GM23338 (cell line): ENCODE results near the gene SEC23A. TPM values are rescaled to one million over a fixed set of nuclear protein-coding genes. Genes with fewer than 3 reads are reported as not detected.

Source experiments
- ATAC-seq: fragments of 200-7000 bp; cut with Tn5 transposase; 3 replicates; pipeline ENCODE4 v1.9.1; 2020
- DNase-seq: peaks from one replicate; pipeline ENCODE4 v3.0.0-alpha.2; 2015; ENCODE audit warnings: low spot score
- H2AFZ ChIP-seq: fragments of 200-600 bp; sonication (generic); 2 replicates; pipeline ENCODE4 v1.8.0; 2016; ENCODE audit warnings: antibody characterized with exemption, mild to moderate bottlenecking, moderate library complexity
- H3F3A ChIP-seq: fragments of 200-600 bp; sonication (generic); replicated peaks from 2 replicates; pipeline ENCODE4 v1.8.0; 2017; ENCODE audit warnings: antibody characterized with exemption, mixed run types, low read depth
- H3K27ac ChIP-seq: fragments of 200-600 bp; sonication (generic); 2 replicates; pipeline ENCODE4 v1.6.1; 2016; ENCODE audit warnings: low read depth
- H3K27me3 ChIP-seq: fragments of 200-600 bp; sonication (generic); 2 replicates; pipeline ENCODE4 v1.8.0; 2016; ENCODE audit warnings: mild to moderate bottlenecking, mixed run types, moderate library complexity; ENCODE audit not compliant: insufficient read depth
- H3K36me3 ChIP-seq: fragments of 200-600 bp; sonication (generic); 2 replicates; pipeline ENCODE4 v1.8.0; 2016; ENCODE audit warnings: mild to moderate bottlenecking; ENCODE audit not compliant: insufficient read depth
- H3K4me1 ChIP-seq: fragments of 200-600 bp; sonication (generic); 2 replicates; pipeline ENCODE4 v1.8.0; 2016; ENCODE audit warnings: mild to moderate bottlenecking, moderate library complexity; ENCODE audit not compliant: insufficient read depth
- H3K4me2 ChIP-seq: fragments of 200-600 bp; sonication (generic); 2 replicates; pipeline ENCODE4 v1.7.1; 2017; ENCODE audit warnings: mixed run types
- H3K4me3 ChIP-seq: fragments of 200-600 bp; sonication (generic); 2 replicates; pipeline ENCODE4 v1.6.1; 2016; ENCODE audit warnings: mixed run types
- H3K79me2 ChIP-seq: fragments of 200-600 bp; sonication (generic); replicated peaks from 2 replicates; pipeline ENCODE4 v1.8.0; 2017; ENCODE audit warnings: mild to moderate bottlenecking; ENCODE audit not compliant: insufficient read depth
- H3K9me2 ChIP-seq: fragments of 200-600 bp; sonication (generic); 2 replicates; pipeline ENCODE4 v1.8.0; 2017; ENCODE audit not compliant: insufficient read depth
- H4K20me1 ChIP-seq: fragments of 200-600 bp; sonication (generic); replicated peaks from 2 replicates; pipeline ENCODE4 v1.8.0; 2017; ENCODE audit warnings: mild to moderate bottlenecking; ENCODE audit not compliant: insufficient read depth
- H3K27ac Mint-ChIP-seq: 2 replicates; pipeline ENCODE4 v1.8.0; 2020; ENCODE audit warnings: inconsistent platforms, mild to moderate bottlenecking, moderate library complexity, mixed read lengths
- H3K27me3 Mint-ChIP-seq: 3 replicates; pipeline ENCODE4 v1.8.0; 2022; ENCODE audit warnings: low read depth, mild to moderate bottlenecking, moderate library complexity, mixed read lengths, inconsistent platforms; ENCODE audit not compliant: insufficient read depth, poor library complexity
- H3K36me3 Mint-ChIP-seq: 3 replicates; pipeline ENCODE4 v1.8.0; 2021; ENCODE audit warnings: low read depth, mild to moderate bottlenecking, inconsistent platforms, moderate library complexity, mixed read lengths
- H3K4me1 Mint-ChIP-seq: 3 replicates; pipeline ENCODE4 v1.8.0; 2020; ENCODE audit warnings: mild to moderate bottlenecking, inconsistent platforms, mixed read lengths
- H3K4me3 Mint-ChIP-seq: 3 replicates; pipeline ENCODE4 v1.8.0; 2021; ENCODE audit warnings: moderate library complexity, mild to moderate bottlenecking, inconsistent platforms, mixed read lengths
- H3K9me3 Mint-ChIP-seq: 3 replicates; pipeline ENCODE4 v1.8.0; 2020; ENCODE audit warnings: moderate library complexity, mild to moderate bottlenecking, inconsistent platforms, mixed read lengths
- CREB1 ChIP-seq: fragments of 250-450 bp; sonication (Bioruptor Pico); IDR thresholded peaks from 2 replicates; pipeline ENCODE4 v1.5.0; 2020; ENCODE audit warnings: low read depth, mild to moderate bottlenecking, moderate library complexity
- EZH2 ChIP-seq: fragments of 200-600 bp; sonication (generic); IDR thresholded peaks from one replicate; pipeline ENCODE4 v1.8.0; 2017; ENCODE audit warnings: antibody characterized with exemption, mild to moderate bottlenecking, low read depth; ENCODE audit not compliant: unreplicated experiment
- EZH2phosphoT487 ChIP-seq: fragments of 200-600 bp; sonication (generic); IDR thresholded peaks from one replicate; pipeline ENCODE4 v1.8.1; 2018; ENCODE audit warnings: antibody characterized with exemption; ENCODE audit not compliant: unreplicated experiment
- JUNB ChIP-seq: IDR thresholded peaks from one replicate; pipeline ENCODE4 v1.6.1; 2016; ENCODE audit warnings: antibody characterized with exemption; ENCODE audit not compliant: unreplicated experiment
- NANOG ChIP-seq: IDR thresholded peaks from 2 replicates; pipeline ENCODE4 v1.6.1; 2016; ENCODE audit warnings: antibody characterized with exemption, borderline replicate concordance
- POLR2AphosphoS5 ChIP-seq: IDR thresholded peaks from 2 replicates; pipeline ENCODE4 v1.6.1; 2016; ENCODE audit warnings: antibody characterized with exemption, low read depth
- STAT1 ChIP-seq: IDR thresholded peaks from one replicate; pipeline ENCODE4 v1.6.1; 2016; ENCODE audit warnings: antibody characterized with exemption; ENCODE audit not compliant: unreplicated experiment
- ZNF114 ChIP-seq: fragments of 250-450 bp; sonication (Bioruptor Pico); IDR thresholded peaks from 2 replicates; pipeline ENCODE4 v1.5.0; 2020; ENCODE audit warnings: mild to moderate bottlenecking, moderate library complexity
- ZNF331 ChIP-seq: fragments of 250-450 bp; sonication (Bioruptor Pico); IDR thresholded peaks from 2 replicates; pipeline ENCODE4 v1.5.0; 2020; ENCODE audit warnings: low read depth, mild to moderate bottlenecking, moderate library complexity
- polyA plus RNA-seq: library from polyadenylated mRNA; unstranded; fragments of >200 nt; fragmentation: Nextera tagmentation; extraction: Ambion mirVana; gene quantifications from 2 replicates; pipeline ENCODE4 v1.2.1, GENCODE V29; 2016
- total RNA-seq: library from RNA; depleted of rRNA; stranded (reverse); fragments of >200 nt; shearing (Covaris generic); gene quantifications from 2 replicates; pipeline ENCODE4 v1.2.3, GENCODE V29; 2014
- TF ChIP-seq, protein P1 (sequence below), 2 experiments: fragments of 200-600 bp in 1 of 2; sonication (generic) in 1 of 2; conservative IDR thresholded peaks; 2 replicates each; pipeline versions ENCODE4 v1.5.1 to v1.6.1; 2016 to 2017; ENCODE audit warnings: antibody characterized with exemption in 2 of 2, low read depth in 2 of 2, mild to moderate bottlenecking in 2 of 2, moderate library complexity in 1 of 2
- TF ChIP-seq, protein P2 (sequence below): IDR thresholded peaks from one replicate; pipeline ENCODE4 v1.6.1; 2018; ENCODE audit warnings: antibody characterized with exemption; ENCODE audit not compliant: unreplicated experiment
- TF ChIP-seq, protein P3 (sequence below): IDR thresholded peaks from 2 replicates; pipeline ENCODE4 v1.6.1; 2016; ENCODE audit warnings: antibody characterized with exemption
- TF ChIP-seq, protein P4 (sequence below): fragments of 250-450 bp; sonication (Bioruptor Pico); IDR thresholded peaks from 2 replicates; pipeline ENCODE4 v1.5.0; 2020; ENCODE audit warnings: mild to moderate bottlenecking, moderate library complexity

Gene SEC23A
- total and polyA plus RNA-seq, 2 experiments from 2014 or later: 22.7 to 89.9 TPM

DNA sequence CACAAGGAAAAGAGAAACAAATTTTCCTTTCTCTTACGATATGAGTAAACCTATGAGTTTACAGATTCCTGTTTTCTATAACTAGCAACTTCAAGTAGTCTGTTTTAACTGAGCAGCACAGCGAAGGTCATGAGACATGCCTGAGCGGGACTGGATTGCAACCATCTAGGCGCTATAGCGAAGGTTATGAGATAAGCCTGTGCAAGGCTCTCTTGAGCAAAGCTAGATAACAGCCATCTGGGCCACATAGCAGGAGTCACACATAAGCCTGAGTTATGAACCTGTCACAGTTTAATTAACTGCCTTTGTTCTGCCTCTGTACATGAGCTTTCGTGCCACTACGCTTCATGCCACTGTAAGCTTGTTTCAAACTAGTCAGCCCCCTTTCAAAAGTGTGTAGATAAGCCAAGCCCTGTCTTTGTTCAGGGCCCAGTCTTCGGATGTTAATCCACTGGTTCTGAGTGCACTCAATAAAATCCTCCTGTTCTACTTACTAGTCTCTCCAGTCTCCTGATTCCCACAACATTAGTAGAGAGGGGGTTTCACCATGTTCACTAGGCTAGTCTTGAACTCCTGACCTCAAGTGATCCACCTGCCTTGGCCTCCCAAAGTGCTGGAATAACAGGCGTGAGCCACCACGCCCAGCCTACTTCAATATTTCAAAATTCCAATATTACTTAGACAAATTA, 47.1 kb downstream of the SEC23A start:
- no peak for ATAC-seq
- Mint-ChIP-seq H3K4me1 (no peaks in the 10 kb centered on the region), H3K27ac (no peak overlapping the region), H3K4me3 (no peak overlapping the region), H3K36me3 (peaks cover 95% of the 10 kb centered on the region), H3K27me3 (no peaks in the 10 kb centered on the region), H3K9me3 (peaks cover 29% of the 10 kb centered on the region)
- no peaks in the 10 kb centered on the region for H3K79me2 ChIP-seq
- no peaks in the 10 kb centered on the region for H3K9me2 ChIP-seq
- TF ChIP-seq JUNB: no peak
- no peak for TF ChIP-seq CREB1 (CRISPR knock-in tag)
- TF ChIP-seq, protein P1, sequence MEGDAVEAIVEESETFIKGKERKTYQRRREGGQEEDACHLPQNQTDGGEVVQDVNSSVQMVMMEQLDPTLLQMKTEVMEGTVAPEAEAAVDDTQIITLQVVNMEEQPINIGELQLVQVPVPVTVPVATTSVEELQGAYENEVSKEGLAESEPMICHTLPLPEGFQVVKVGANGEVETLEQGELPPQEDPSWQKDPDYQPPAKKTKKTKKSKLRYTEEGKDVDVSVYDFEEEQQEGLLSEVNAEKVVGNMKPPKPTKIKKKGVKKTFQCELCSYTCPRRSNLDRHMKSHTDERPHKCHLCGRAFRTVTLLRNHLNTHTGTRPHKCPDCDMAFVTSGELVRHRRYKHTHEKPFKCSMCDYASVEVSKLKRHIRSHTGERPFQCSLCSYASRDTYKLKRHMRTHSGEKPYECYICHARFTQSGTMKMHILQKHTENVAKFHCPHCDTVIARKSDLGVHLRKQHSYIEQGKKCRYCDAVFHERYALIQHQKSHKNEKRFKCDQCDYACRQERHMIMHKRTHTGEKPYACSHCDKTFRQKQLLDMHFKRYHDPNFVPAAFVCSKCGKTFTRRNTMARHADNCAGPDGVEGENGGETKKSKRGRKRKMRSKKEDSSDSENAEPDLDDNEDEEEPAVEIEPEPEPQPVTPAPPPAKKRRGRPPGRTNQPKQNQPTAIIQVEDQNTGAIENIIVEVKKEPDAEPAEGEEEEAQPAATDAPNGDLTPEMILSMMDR (conservative IDR thresholded peaks at IDR 0.05; ENCODE audit: low read depth in 2 of 2): no peak
- no peak for TF ChIP-seq NANOG
- no peak for TF ChIP-seq EZH2phosphoT487
- no peak for TF ChIP-seq EZH2
- TF ChIP-seq, protein P2, sequence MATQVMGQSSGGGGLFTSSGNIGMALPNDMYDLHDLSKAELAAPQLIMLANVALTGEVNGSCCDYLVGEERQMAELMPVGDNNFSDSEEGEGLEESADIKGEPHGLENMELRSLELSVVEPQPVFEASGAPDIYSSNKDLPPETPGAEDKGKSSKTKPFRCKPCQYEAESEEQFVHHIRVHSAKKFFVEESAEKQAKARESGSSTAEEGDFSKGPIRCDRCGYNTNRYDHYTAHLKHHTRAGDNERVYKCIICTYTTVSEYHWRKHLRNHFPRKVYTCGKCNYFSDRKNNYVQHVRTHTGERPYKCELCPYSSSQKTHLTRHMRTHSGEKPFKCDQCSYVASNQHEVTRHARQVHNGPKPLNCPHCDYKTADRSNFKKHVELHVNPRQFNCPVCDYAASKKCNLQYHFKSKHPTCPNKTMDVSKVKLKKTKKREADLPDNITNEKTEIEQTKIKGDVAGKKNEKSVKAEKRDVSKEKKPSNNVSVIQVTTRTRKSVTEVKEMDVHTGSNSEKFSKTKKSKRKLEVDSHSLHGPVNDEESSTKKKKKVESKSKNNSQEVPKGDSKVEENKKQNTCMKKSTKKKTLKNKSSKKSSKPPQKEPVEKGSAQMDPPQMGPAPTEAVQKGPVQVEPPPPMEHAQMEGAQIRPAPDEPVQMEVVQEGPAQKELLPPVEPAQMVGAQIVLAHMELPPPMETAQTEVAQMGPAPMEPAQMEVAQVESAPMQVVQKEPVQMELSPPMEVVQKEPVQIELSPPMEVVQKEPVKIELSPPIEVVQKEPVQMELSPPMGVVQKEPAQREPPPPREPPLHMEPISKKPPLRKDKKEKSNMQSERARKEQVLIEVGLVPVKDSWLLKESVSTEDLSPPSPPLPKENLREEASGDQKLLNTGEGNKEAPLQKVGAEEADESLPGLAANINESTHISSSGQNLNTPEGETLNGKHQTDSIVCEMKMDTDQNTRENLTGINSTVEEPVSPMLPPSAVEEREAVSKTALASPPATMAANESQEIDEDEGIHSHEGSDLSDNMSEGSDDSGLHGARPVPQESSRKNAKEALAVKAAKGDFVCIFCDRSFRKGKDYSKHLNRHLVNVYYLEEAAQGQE: no peak
- no peak for TF ChIP-seq ZNF331 (CRISPR knock-in tag)
- TF ChIP-seq ZNF114 (CRISPR knock-in tag): no peak
- TF ChIP-seq, protein P3, sequence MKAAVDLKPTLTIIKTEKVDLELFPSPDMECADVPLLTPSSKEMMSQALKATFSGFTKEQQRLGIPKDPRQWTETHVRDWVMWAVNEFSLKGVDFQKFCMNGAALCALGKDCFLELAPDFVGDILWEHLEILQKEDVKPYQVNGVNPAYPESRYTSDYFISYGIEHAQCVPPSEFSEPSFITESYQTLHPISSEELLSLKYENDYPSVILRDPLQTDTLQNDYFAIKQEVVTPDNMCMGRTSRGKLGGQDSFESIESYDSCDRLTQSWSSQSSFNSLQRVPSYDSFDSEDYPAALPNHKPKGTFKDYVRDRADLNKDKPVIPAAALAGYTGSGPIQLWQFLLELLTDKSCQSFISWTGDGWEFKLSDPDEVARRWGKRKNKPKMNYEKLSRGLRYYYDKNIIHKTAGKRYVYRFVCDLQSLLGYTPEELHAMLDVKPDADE: no peak
- TF ChIP-seq STAT1: no peak
- TF ChIP-seq, protein P4, sequence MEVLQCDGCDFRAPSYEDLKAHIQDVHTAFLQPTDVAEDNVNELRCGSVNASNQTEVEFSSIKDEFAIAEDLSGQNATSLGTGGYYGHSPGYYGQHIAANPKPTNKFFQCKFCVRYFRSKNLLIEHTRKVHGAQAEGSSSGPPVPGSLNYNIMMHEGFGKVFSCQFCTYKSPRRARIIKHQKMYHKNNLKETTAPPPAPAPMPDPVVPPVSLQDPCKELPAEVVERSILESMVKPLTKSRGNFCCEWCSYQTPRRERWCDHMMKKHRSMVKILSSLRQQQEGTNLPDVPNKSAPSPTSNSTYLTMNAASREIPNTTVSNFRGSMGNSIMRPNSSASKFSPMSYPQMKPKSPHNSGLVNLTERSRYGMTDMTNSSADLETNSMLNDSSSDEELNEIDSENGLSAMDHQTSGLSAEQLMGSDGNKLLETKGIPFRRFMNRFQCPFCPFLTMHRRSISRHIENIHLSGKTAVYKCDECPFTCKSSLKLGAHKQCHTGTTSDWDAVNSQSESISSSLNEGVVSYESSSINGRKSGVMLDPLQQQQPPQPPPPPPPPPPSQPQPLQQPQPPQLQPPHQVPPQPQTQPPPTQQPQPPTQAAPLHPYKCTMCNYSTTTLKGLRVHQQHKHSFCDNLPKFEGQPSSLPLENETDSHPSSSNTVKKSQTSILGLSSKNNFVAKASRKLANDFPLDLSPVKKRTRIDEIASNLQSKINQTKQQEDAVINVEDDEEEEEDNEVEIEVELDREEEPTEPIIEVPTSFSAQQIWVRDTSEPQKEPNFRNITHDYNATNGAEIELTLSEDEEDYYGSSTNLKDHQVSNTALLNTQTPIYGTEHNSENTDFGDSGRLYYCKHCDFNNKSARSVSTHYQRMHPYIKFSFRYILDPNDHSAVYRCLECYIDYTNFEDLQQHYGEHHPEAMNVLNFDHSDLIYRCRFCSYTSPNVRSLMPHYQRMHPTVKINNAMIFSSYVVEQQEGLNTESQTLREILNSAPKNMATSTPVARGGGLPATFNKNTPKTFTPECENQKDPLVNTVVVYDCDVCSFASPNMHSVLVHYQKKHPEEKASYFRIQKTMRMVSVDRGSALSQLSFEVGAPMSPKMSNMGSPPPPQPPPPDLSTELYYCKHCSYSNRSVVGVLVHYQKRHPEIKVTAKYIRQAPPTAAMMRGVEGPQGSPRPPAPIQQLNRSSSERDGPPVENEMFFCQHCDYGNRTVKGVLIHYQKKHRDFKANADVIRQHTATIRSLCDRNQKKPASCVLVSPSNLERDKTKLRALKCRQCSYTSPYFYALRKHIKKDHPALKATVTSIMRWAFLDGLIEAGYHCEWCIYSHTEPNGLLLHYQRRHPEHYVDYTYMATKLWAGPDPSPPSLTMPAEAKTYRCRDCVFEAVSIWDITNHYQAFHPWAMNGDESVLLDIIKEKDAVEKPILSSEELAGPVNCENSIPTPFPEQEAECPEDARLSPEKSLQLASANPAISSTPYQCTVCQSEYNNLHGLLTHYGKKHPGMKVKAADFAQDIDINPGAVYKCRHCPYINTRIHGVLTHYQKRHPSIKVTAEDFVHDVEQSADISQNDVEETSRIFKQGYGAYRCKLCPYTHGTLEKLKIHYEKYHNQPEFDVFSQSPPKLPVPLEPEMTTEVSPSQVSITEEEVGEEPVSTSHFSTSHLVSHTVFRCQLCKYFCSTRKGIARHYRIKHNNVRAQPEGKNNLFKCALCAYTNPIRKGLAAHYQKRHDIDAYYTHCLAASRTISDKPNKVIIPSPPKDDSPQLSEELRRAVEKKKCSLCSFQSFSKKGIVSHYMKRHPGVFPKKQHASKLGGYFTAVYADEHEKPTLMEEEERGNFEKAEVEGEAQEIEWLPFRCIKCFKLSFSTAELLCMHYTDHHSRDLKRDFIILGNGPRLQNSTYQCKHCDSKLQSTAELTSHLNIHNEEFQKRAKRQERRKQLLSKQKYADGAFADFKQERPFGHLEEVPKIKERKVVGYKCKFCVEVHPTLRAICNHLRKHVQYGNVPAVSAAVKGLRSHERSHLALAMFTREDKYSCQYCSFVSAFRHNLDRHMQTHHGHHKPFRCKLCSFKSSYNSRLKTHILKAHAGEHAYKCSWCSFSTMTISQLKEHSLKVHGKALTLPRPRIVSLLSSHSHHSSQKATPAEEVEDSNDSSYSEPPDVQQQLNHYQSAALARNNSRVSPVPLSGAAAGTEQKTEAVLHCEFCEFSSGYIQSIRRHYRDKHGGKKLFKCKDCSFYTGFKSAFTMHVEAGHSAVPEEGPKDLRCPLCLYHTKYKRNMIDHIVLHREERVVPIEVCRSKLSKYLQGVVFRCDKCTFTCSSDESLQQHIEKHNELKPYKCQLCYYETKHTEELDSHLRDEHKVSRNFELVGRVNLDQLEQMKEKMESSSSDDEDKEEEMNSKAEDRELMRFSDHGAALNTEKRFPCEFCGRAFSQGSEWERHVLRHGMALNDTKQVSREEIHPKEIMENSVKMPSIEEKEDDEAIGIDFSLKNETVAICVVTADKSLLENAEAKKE: no peak
- no peak for TF ChIP-seq POLR2AphosphoS5
- H3K36me3 ChIP-seq: peaks cover 62% of the 10 kb centered on the region
- no peaks in the 10 kb centered on the region for H3K4me1 ChIP-seq
- peak; percentile 5 for DNase-seq
- no peak overlapping the region for H3K27ac ChIP-seq
- H2AFZ ChIP-seq: no peak overlapping the region
- no peak overlapping the region for H3K4me2 ChIP-seq
- H4K20me1 ChIP-seq: no peaks in the 10 kb centered on the region
- no peak overlapping the region for H3K4me3 ChIP-seq
- no peaks in the 10 kb centered on the region for H3F3A ChIP-seq
- no peaks in the 10 kb centered on the region for H3K27me3 ChIP-seq
